CD4-positive, alpha-beta T cell (primary cell): ENCODE data around the gene LTBP2. TPM values are rescaled to one million over a fixed set of nuclear protein-coding genes. Genes with fewer than 3 reads are reported as not detected.

ENCODE experiments used
- ATAC-seq: fragments of 200-7000 bp; cut with Tn5 transposase; one replicate; pipeline ENCODE4 v1.10.0; 2022; ENCODE audit warnings: mild to moderate bottlenecking; ENCODE audit not compliant: poor library complexity
- CTCF ChIA-PET: fragments of 350-600 bp; sonication (Branson Sonifier 250); formaldehyde crosslinking; loops from one replicate; lab custom pipeline; 2021; ENCODE audit warnings: antibody characterized with exemption, inconsistent platforms; lab: Charles Lee
- POLR2A ChIA-PET: fragments of 350-600 bp; sonication (Branson Sonifier 250); formaldehyde crosslinking; loops from one replicate; lab custom pipeline; 2021; ENCODE audit warnings: antibody characterized with exemption, inconsistent platforms; lab: Charles Lee
- DNase-seq, 14 experiments: peaks; one replicate each; pipeline ENCODE4 v3.0.0-alpha.2; 2013 to 2020; ENCODE audit warnings: mixed read lengths in 2 of 14
- H3K27ac ChIP-seq, 2 donors: one replicate each; pipeline versions ENCODE4 v1.5.1 to v1.7.0; 2013; ENCODE audit warnings: low read length in 2 of 2, low read depth in 1 of 2, mild to moderate bottlenecking in 1 of 2
- H3K27me3 ChIP-seq, 2 experiments: 1 replicate in 1 of 2; 2 replicates in 1 of 2; pipeline versions ENCODE4 v1.6.1 to v1.7.0; 2013; ENCODE audit warnings: low read length in 2 of 2, control low read depth in 1 of 2, mild to moderate bottlenecking in 1 of 2, moderate library complexity in 1 of 2; ENCODE audit not compliant: insufficient read depth in 2 of 2, control insufficient read depth in 1 of 2
- H3K36me3 ChIP-seq: one replicate; pipeline ENCODE4 v1.6.1; 2013; ENCODE audit warnings: low read length, control low read depth; ENCODE audit not compliant: insufficient read depth
- H3K4me1 ChIP-seq: one replicate; pipeline ENCODE4 v1.6.1; 2013; ENCODE audit warnings: low read length, control low read depth; ENCODE audit not compliant: insufficient read depth
- H3K4me3 ChIP-seq: one replicate; pipeline ENCODE4 v1.5.1; 2013; ENCODE audit warnings: mild to moderate bottlenecking, low read length, moderate library complexity
- H3K9me3 ChIP-seq, 2 experiments: 1 replicate in 1 of 2; 2 replicates in 1 of 2; pipeline versions ENCODE4 v1.6.1 to v1.7.0; 2013; ENCODE audit warnings: low read length in 2 of 2, mild to moderate bottlenecking in 2 of 2, control low read depth in 1 of 2, moderate library complexity in 1 of 2; ENCODE audit not compliant: control insufficient read depth in 1 of 2, insufficient read depth in 1 of 2
- H3K27ac Mint-ChIP-seq: one replicate; pipeline ENCODE4 v1.8.0; 2020; ENCODE audit warnings: mixed read lengths
- H3K27me3 Mint-ChIP-seq: one replicate; pipeline ENCODE4 v1.8.0; 2021; ENCODE audit warnings: mixed read lengths
- H3K36me3 Mint-ChIP-seq: one replicate; pipeline ENCODE4 v1.8.0; 2021; ENCODE audit warnings: low read depth, mixed read lengths
- H3K4me1 Mint-ChIP-seq: one replicate; pipeline ENCODE4 v1.8.0; 2021; ENCODE audit warnings: low read depth, mixed read lengths
- H3K4me3 Mint-ChIP-seq: one replicate; pipeline ENCODE4 v1.8.0; 2020; ENCODE audit warnings: mild to moderate bottlenecking, mixed read lengths
- H3K9me3 Mint-ChIP-seq: one replicate; pipeline ENCODE4 v1.8.0; 2020; ENCODE audit warnings: mixed read lengths
- CTCF ChIP-seq: fragments of 200-600 bp; IDR thresholded peaks from one replicate; pipeline ENCODE4 v1.8.0; 2022; ENCODE audit warnings: antibody characterized with exemption, mild to moderate bottlenecking
- intact Hi-C, 2 experiments: fragments of 100-400 bp; cut with DNase I in 1 of 2; cut with micrococcal nuclease in 1 of 2; formaldehyde crosslinking; loops; one replicate each; pipeline versions ENCODE4 v1.15.1 to v1.9.0; 2023 to 2025; cut with DNase I, micrococcal nuclease
- total RNA-seq, 174 experiments: library from RNA in 2 of 174; stranded (reverse) in 2 of 174; gene quantifications; one replicate each; pipeline ENCODE4 v1.2.3 and lab custom pipeline; 2021 to 2026

LTBP2 gene
- total RNA-seq, 2 experiments from 2014 or later: 0.45 to 0.47 TPM

GRCh38 chr14:74573421-74574089 is 38.5 kb downstream of the LTBP2 start:
- no peaks in the 10 kb centered on the region for H3K9me3 ChIP-seq
- H3K36me3 ChIP-seq: no peaks in the 10 kb centered on the region
- Mint-ChIP-seq H3K36me3 (no peaks in the 10 kb centered on the region), H3K9me3 (no peaks in the 10 kb centered on the region), H3K4me3 (no peak overlapping the region), H3K27me3 (peaks cover 5% of the 10 kb centered on the region), H3K4me1 (peaks cover 33% of the 10 kb centered on the region), H3K27ac (no peak overlapping the region)
- ATAC-seq (no peak), DNase-seq (no peak)
- ChIA-PET CTCF (interaction anchor here (1.6 kb wide), 1 partner anchor 35 kb away, joined by 7 read pairs; no protein-coding TSS in a partner anchor), POLR2A (interaction anchor here (0.9 kb wide), 1 partner anchor 80 kb away, joined by 3 read pairs; the partner anchor contains the start of genes ISCA2 and NPC2)
- no peak overlapping the region for H3K4me3 ChIP-seq
- TF ChIP-seq CTCF: no peak
- intact Hi-C loops: no loop called here
- H3K27me3 ChIP-seq: peaks cover 0 to 5% of the 10 kb centered on the region in 2 experiments
- H3K4me1 ChIP-seq: peaks cover 41% of the 10 kb centered on the region
- H3K27ac ChIP-seq: peak overlapping the region in 1 of 2 donors; percentile 3

DNA sequence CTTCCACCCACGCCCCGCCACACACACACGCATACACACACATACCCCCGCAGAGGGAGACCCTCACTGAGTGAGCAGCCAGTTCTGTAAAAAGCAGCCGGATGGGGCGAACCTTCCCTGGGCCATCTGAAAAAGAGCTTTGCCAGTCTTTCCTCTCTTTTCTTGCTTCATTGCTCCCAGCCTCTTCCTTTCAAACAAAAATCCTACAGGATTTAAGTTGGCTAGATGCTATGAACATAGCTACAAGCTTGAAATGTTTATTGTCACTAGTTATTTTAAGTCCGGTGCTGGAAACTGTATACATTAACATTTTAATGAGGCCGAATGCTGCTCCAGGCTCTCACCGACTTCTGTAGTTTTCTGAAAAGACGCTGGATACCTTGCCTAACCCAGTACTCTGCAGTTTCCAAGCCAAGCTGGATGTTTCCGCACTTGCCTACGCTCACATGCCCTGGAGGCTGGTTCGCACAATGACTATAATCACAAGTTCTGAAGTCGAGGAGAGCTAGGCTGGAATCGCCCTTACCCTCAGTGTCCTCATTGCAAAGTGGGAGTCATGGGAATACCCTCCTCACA is 39.2 kb downstream of the LTBP2 start:
- no peaks in the 10 kb centered on the region for H3K36me3 ChIP-seq
- H3K27ac Mint-ChIP-seq: no peak overlapping the region
- ChIA-PET CTCF (interaction anchor here (1.6 kb wide), 1 partner anchor 36 kb away, joined by 7 read pairs; no protein-coding TSS in a partner anchor), POLR2A (no interaction called here)
- H3K27ac ChIP-seq: no peak overlapping the region
- H3K9me3 ChIP-seq: no peaks in the 10 kb centered on the region
- H3K27me3 Mint-ChIP-seq: peaks cover 5% of the 10 kb centered on the region
- H3K4me1 Mint-ChIP-seq: peaks cover 33% of the 10 kb centered on the region
- peaks cover 41% of the 10 kb centered on the region for H3K4me1 ChIP-seq
- H3K36me3 Mint-ChIP-seq: no peaks in the 10 kb centered on the region
- H3K27me3 ChIP-seq: peaks cover 0 to 5% of the 10 kb centered on the region in 2 experiments
- H3K9me3 Mint-ChIP-seq: no peaks in the 10 kb centered on the region
- no peak overlapping the region for H3K4me3 ChIP-seq
- intact Hi-C loops: no loop called here
- ATAC-seq: no peak
- no peak overlapping the region for H3K4me3 Mint-ChIP-seq
- no peak for DNase-seq
- no peak for TF ChIP-seq CTCF

DNA sequence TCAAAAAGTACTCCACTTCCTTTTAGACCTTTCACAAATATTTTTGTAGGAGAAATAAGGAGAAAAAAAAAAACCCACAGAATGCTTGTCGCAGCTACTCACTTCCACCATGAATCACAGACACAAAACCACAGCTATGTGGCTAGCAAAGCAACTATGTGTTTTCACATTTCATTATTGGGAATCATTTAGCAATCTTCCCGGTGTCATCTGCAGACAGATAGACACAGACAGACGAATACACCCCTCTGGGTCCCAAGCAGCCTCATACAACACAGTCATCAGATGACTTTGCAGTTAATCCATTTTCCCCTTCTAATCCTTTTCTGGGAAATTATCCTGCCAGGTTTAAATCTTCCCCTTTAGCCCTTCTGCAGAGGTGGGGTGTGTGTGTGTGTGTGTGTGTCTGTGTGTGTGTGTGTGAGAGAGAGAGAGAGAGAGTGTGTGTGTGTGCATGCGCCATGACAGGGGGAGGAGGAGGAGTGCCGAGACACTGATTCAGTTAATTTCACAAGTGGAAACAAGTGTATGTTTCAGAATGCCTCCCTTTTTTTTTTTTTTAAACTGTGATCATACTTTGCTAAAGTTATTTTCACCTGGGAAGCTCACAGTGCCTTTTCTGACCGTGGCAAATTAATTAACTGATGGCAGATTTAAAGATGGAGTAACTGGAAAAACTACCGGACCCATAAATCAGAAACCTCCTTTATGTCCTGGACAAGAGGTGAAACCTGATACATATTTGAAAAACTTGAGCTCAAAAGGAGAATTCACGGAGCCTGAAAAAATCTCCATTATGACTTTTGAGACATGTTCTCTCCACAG is 39.9 kb downstream of the LTBP2 start:
- H3K4me1 Mint-ChIP-seq: peaks cover 33% of the 10 kb centered on the region
- CTCF ChIA-PET: interaction anchor here (1.2 to 1.6 kb wide), 1 partner anchor 37 kb away, joined by 4 to 7 read pairs; no protein-coding TSS in a partner anchor
- TF ChIP-seq CTCF: no peak
- Histone ChIP-seq H3K9me3 (no peaks in the 10 kb centered on the region), H3K27ac (no peak overlapping the region), H3K4me1 (peaks cover 41% of the 10 kb centered on the region), H3K36me3 (no peaks in the 10 kb centered on the region), H3K27me3 (peaks cover 0 to 8% of the 10 kb centered on the region in 2 experiments), H3K4me3 (no peak overlapping the region)
- peaks cover 5% of the 10 kb centered on the region for H3K27me3 Mint-ChIP-seq
- no peak overlapping the region for H3K4me3 Mint-ChIP-seq
- no peaks in the 10 kb centered on the region for H3K9me3 Mint-ChIP-seq
- POLR2A ChIA-PET: interaction anchor here (0.6 kb wide), 1 partner anchor 1430 kb away, joined by 3 read pairs; no protein-coding TSS in a partner anchor
- no peak overlapping the region for H3K27ac Mint-ChIP-seq
- ATAC-seq (no peak), DNase-seq (peak in 3 of 14 experiments; percentile 26 to 59 (median 42))
- H3K36me3 Mint-ChIP-seq: no peaks in the 10 kb centered on the region
- intact Hi-C loops: no loop called here
